GM12878 (cell line): ENCODE results near the gene UQCR10. TPM values are rescaled to one million over a fixed set of nuclear protein-coding genes. Genes with fewer than 3 reads are reported as not detected.

ENCODE experiments used
- ATAC-seq: fragments of 200-7000 bp; cut with Tn5 transposase; 3 replicates; pipeline ENCODE4 v1.9.1; 2020; ENCODE audit warnings: mild to moderate bottlenecking, moderate library complexity
- BruUV-seq: library from RNA; stranded (reverse); fragments of 400-500 nt; replicated peaks from 2 replicates; lab custom pipeline; 2021; lab: Mats Ljungman, UMichigan
- CTCF ChIA-PET: fragments of 300-600 bp; sonication (Branson Sonifier 250); formaldehyde crosslinking; extraction: SDS; loops from one replicate; lab custom pipeline; 2021; ENCODE audit warnings: inconsistent platforms; lab: Yijun Ruan, JAX
- POLR2A ChIA-PET: fragments of 350-600 bp; formaldehyde crosslinking; extraction: SDS; loops from one replicate; lab custom pipeline; 2021; ENCODE audit warnings: inconsistent platforms; lab: Charles Lee
- RAD21 ChIA-PET: fragments of 300-600 bp; sonication (Branson Sonifier 250); formaldehyde crosslinking; loops from one replicate; lab custom pipeline; 2023; ENCODE audit warnings: antibody characterized with exemption; ENCODE audit not compliant: unreplicated experiment; lab: Charles Lee
- SMC1A ChIA-PET: fragments of 300-600 bp; sonication (Branson Sonifier 250); formaldehyde crosslinking; loops from one replicate; lab custom pipeline; 2023; ENCODE audit not compliant: unreplicated experiment, uncharacterized antibody; lab: Charles Lee
- DNase-seq: peaks from one replicate; pipeline ENCODE4 v3.0.0-alpha.2; 2011; ENCODE audit warnings: low read depth, low spot score
- FAIRE-seq: peaks from 3 replicates; lab custom pipeline; 2011; peaks lifted over from hg19 to GRCh38; lab: Jason Lieb, UNC
- H2AFZ ChIP-seq: 2 replicates; pipeline ENCODE4 v1.6.0; 2011; ENCODE audit warnings: low read depth, low read length, control low read depth; ENCODE audit not compliant: control insufficient read depth
- H3K27ac ChIP-seq: 2 replicates; pipeline ENCODE4 v1.5.1; 2011; ENCODE audit warnings: control low read depth; ENCODE audit not compliant: control insufficient read depth, insufficient read depth
- H3K27me3 ChIP-seq, 2 experiments: replicated peaks in 1 of 2; 2 replicates each; pipeline versions ENCODE4 v1.6.0 to v1.6.1; 2011; ENCODE audit warnings: low read length in 1 of 2; ENCODE audit not compliant: control insufficient read depth in 2 of 2, insufficient read depth in 2 of 2
- H3K36me3 ChIP-seq, 2 experiments: 2 replicates each; pipeline ENCODE4 v1.5.1; 2011; ENCODE audit warnings: low read length in 1 of 2; ENCODE audit not compliant: control insufficient read depth in 2 of 2, insufficient read depth in 2 of 2
- H3K4me1 ChIP-seq: 2 replicates; pipeline ENCODE4 v1.6.1; 2011; ENCODE audit warnings: mild to moderate bottlenecking, low read length, moderate library complexity, mixed read lengths; ENCODE audit not compliant: control insufficient read depth, insufficient read depth
- H3K4me2 ChIP-seq: 2 replicates; pipeline ENCODE4 v1.6.0; 2011; ENCODE audit warnings: control low read depth; ENCODE audit not compliant: control insufficient read depth, insufficient read depth
- H3K4me3 ChIP-seq: fragments of 200-600 bp; sonication (generic); 2 replicates; pipeline ENCODE4 v1.5.1; 2016
- H3K79me2 ChIP-seq: 2 replicates; pipeline ENCODE4 v1.6.0; 2011; ENCODE audit warnings: low read length; ENCODE audit not compliant: control insufficient read depth, insufficient read depth
- H3K9ac ChIP-seq: 2 replicates; pipeline ENCODE4 v1.8.0; 2011; ENCODE audit warnings: low read length, control low read depth, mixed read lengths; ENCODE audit not compliant: control insufficient read depth, insufficient read depth
- H3K9me3 ChIP-seq: replicated peaks from 3 replicates; pipeline ENCODE4 v1.5.1; 2011; ENCODE audit warnings: mild to moderate bottlenecking, low read length; ENCODE audit not compliant: control insufficient read depth, insufficient read depth
- H4K20me1 ChIP-seq: 2 replicates; pipeline ENCODE4 v1.6.0; 2011; ENCODE audit not compliant: control insufficient read depth, insufficient read depth
- ATF7 ChIP-seq: fragments of 450-650 bp; IDR thresholded peaks from 2 replicates; pipeline ENCODE4 v1.6.1; 2016; ENCODE audit warnings: low read depth, mild to moderate bottlenecking
- BACH1 ChIP-seq: fragments of 450-650 bp; IDR thresholded peaks from 2 replicates; pipeline ENCODE4 v1.6.1; 2017; ENCODE audit warnings: mild to moderate bottlenecking, borderline replicate concordance
- CBX5 ChIP-seq: sonication (generic); IDR thresholded peaks from 2 replicates; pipeline ENCODE4 v1.6.1; 2016; ENCODE audit warnings: low read depth, moderate library complexity, mild to moderate bottlenecking, inconsistent platforms
- EED ChIP-seq: sonication (generic); IDR thresholded peaks from 2 replicates; pipeline ENCODE4 v1.6.1; 2016; ENCODE audit warnings: antibody characterized with exemption, low read depth
- EGR1 ChIP-seq, 2 experiments: IDR thresholded peaks; 1 replicate in 1 of 2; 2 replicates in 1 of 2; pipeline ENCODE4 v1.6.1; 2011 to 2012; ENCODE audit warnings: low read depth in 2 of 2, low read length in 2 of 2, borderline replicate concordance in 1 of 2, mild to moderate bottlenecking in 1 of 2, moderate library complexity in 1 of 2
- MXI1 ChIP-seq: fragments of 150-350 bp; IDR thresholded peaks from 2 replicates; pipeline ENCODE4 v1.6.1; 2011; ENCODE audit warnings: low read depth, mild to moderate bottlenecking, inconsistent platforms, low read length, improper control_type of control experiment
- NFXL1 ChIP-seq: fragments of 450-650 bp; IDR thresholded peaks from 2 replicates; pipeline ENCODE4 v1.6.1; 2017; ENCODE audit warnings: antibody characterized with exemption, mild to moderate bottlenecking, borderline replicate concordance
- NR2F1 ChIP-seq: fragments of 450-650 bp; conservative IDR thresholded peaks from 2 replicates; pipeline ENCODE4 v1.6.1; 2017; ENCODE audit warnings: mild to moderate bottlenecking
- POLR2A ChIP-seq: IDR thresholded peaks from 2 replicates; pipeline ENCODE4 v1.6.1; 2011; ENCODE audit warnings: low read depth, mild to moderate bottlenecking, low read length
- RELA ChIP-seq: fragments of 450-650 bp; IDR thresholded peaks from 2 replicates; pipeline ENCODE4 v1.8.0; 2014; ENCODE audit warnings: borderline replicate concordance; ENCODE audit not compliant: partially characterized antibody
- USF2 ChIP-seq: IDR thresholded peaks from 2 replicates; pipeline ENCODE4 v1.6.1; 2011; ENCODE audit warnings: low read depth, low read length, improper control_type of control experiment, borderline replicate concordance
- ZBTB40 ChIP-seq: fragments of 450-650 bp; IDR thresholded peaks from 2 replicates; pipeline ENCODE4 v1.6.1; 2016; ENCODE audit warnings: mild to moderate bottlenecking, moderate library complexity, borderline replicate concordance
- ZNF217 ChIP-seq: fragments of 450-650 bp; IDR thresholded peaks from 2 replicates; pipeline ENCODE4 v1.6.1; 2017; ENCODE audit warnings: antibody characterized with exemption, mild to moderate bottlenecking
- ZNF622 ChIP-seq: fragments of 450-650 bp; IDR thresholded peaks from 2 replicates; pipeline ENCODE4 v1.6.1; 2017; ENCODE audit warnings: mild to moderate bottlenecking, inconsistent platforms
- ZZZ3 ChIP-seq: IDR thresholded peaks from 2 replicates; pipeline ENCODE4 v1.6.1; 2011; ENCODE audit warnings: low read depth; ENCODE audit not compliant: control insufficient read depth, insufficient read length
- WGBS: methylation state at CpG from one replicate; pipeline ENCODE4 v1.1.6; 2016; ENCODE audit warnings: low lambda C conversion rate; ENCODE audit not compliant: insufficient replicate concordance, insufficient coverage; ENCODE audit errors: missing lambda C conversion rate; 5-methylcytosine and 5-hydroxymethylcytosine counted together
- in situ Hi-C: fragments of 300-500 bp; cut with MboI; formaldehyde crosslinking; loops from 9 replicates; pipeline ENCODE4 v1.14.3; 2018; ENCODE audit warnings: mixed read lengths
- intact Hi-C: fragments of 100-400 bp; cut with micrococcal nuclease; formaldehyde crosslinking; loops from one replicate; pipeline ENCODE4 v1.14.2; 2022; ENCODE audit not compliant: unreplicated experiment
- polyA plus RNA-seq, 11 experiments: library from polyadenylated mRNA; depleted of rRNA in 4 of 11; unstranded in 6 of 11; stranded (reverse) in 5 of 11; fragments of >200 nt; fragmentation: Nextera tagmentation in 4 of 11; fragmentation: Illumina TruSeq in 1 of 11; extraction: Ambion mirVana in 4 of 11; extraction: Trizol in 1 of 11; gene quantifications; 1 replicate in 1 of 11; 2 replicates in 10 of 11; pipeline versions ENCODE4 v1.2.1 to v1.2.3, GENCODE V29; 2011 to 2016; ENCODE audit warnings: inconsistent platforms in 2 of 11, missing spikeins in 2 of 11, low read depth in 1 of 11
- total RNA-seq, 4 experiments: library from RNA; depleted of rRNA in 3 of 4; stranded (reverse); fragments of >200 nt in 3 of 4; fragmentation: Illumina TruSeq in 1 of 4; extraction: Trizol in 1 of 4; gene quantifications; 2 replicates each; pipeline versions ENCODE4 v1.2.1 to v1.2.3, GENCODE V29; 2013 to 2021
- TF ChIP-seq, protein P1 (sequence below): fragments of 450-650 bp; formaldehyde crosslinking; IDR thresholded peaks from 2 replicates; pipeline ENCODE4 v1.4.0; 2020; ENCODE audit warnings: mild to moderate bottlenecking, moderate library complexity

Gene UQCR10
- total and polyA plus RNA-seq, 10 of the 15 experiments (the other 5 are each of a cell fraction or from before 2014, with no cell fraction given), result 144 to 1,021 (median 214) TPM

- TF ChIP-seq, protein P1, sequence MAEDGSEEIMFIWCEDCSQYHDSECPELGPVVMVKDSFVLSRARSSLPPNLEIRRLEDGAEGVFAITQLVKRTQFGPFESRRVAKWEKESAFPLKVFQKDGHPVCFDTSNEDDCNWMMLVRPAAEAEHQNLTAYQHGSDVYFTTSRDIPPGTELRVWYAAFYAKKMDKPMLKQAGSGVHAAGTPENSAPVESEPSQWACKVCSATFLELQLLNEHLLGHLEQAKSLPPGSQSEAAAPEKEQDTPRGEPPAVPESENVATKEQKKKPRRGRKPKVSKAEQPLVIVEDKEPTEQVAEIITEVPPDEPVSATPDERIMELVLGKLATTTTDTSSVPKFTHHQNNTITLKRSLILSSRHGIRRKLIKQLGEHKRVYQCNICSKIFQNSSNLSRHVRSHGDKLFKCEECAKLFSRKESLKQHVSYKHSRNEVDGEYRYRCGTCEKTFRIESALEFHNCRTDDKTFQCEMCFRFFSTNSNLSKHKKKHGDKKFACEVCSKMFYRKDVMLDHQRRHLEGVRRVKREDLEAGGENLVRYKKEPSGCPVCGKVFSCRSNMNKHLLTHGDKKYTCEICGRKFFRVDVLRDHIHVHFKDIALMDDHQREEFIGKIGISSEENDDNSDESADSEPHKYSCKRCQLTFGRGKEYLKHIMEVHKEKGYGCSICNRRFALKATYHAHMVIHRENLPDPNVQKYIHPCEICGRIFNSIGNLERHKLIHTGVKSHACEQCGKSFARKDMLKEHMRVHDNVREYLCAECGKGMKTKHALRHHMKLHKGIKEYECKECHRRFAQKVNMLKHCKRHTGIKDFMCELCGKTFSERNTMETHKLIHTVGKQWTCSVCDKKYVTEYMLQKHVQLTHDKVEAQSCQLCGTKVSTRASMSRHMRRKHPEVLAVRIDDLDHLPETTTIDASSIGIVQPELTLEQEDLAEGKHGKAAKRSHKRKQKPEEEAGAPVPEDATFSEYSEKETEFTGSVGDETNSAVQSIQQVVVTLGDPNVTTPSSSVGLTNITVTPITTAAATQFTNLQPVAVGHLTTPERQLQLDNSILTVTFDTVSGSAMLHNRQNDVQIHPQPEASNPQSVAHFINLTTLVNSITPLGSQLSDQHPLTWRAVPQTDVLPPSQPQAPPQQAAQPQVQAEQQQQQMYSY (CRISPR knock-in tag), result no peak
- TF ChIP-seq NR2F1, result no peak
- TF ChIP-seq ZBTB40, result no peak
Measured at GRCh38 chr22:29804985-29805384, 37.8 kb downstream of the UQCR10 start (continued).

DNA sequence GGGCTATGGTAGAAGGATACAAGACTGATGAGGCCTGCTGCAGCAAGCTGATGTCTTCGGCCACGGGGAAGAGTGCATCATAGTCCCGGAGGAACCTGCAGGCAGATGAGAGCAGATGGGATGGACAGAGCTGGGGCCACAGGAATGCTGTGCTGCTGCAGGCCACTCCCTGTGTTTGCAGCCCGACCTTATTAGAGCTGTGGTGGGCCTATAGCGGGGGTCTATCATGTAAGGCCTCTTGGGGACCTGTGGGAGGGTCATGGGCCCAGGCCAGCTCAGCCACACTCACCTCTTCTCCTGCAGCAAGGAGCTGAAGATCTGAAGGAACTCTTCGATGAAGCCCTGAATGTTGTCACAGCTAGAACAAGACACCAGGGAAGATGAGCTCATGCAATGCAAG is 39.0 kb downstream of the UQCR10 start:
- 99% methylated on average over 6 of the region's 6 CpGs for WGBS
- H3K27me3 ChIP-seq, result no peaks in the 10 kb centered on the region
- ChIA-PET SMC1A (interaction anchor here (1.4 kb wide), 1 partner anchor 199 kb away, joined by 4 read pairs; no protein-coding TSS in a partner anchor), RAD21 (no interaction called here), POLR2A (no interaction called here), CTCF (interaction anchor here (1.2 kb wide), 2 partner anchors 8 to 199 kb away, joined by 3 read pairs; no protein-coding TSS in a partner anchor)
- no peak overlapping the region for H3K4me3 ChIP-seq
- H3K9me3 ChIP-seq, result no peaks in the 10 kb centered on the region
- H3K27ac ChIP-seq, result no peak overlapping the region
- intact Hi-C loops, result no loop called here
- ATAC-seq (no peak), FAIRE-seq (no peak), DNase-seq (no peak)
- no peak overlapping the region for H3K9ac ChIP-seq
- H4K20me1 ChIP-seq, result no peaks in the 10 kb centered on the region
- no peak overlapping the region for H2AFZ ChIP-seq
- in situ Hi-C loops, result no loop called here
- no peaks in the 10 kb centered on the region for H3K4me1 ChIP-seq
- no peak overlapping the region for H3K4me2 ChIP-seq
- no TSS peak for BruUV-seq
- peaks cover 18 to 33% of the 10 kb centered on the region in 2 experiments; a peak in 3 of 4 replicates for H3K36me3 ChIP-seq
- no peaks in the 10 kb centered on the region for H3K79me2 ChIP-seq
- TF ChIP-seq CBX5 (no peak), ZZZ3 (no peak), RELA (no peak), USF2 (no peak), EED (no peak), EGR1 (IDR thresholded peaks at IDR 0.05; ENCODE audit: borderline replicate concordance in 1 of 2, low read depth in 2 of 2, low read length in 2 of 2) (no peak), POLR2A (no peak), BACH1 (no peak), ATF7 (no peak), ZNF622 (no peak), ZNF217 (no peak), MXI1 (no peak), NFXL1 (no peak)
